Dendritic cell treated with granulocyte-macrophage colony-stimulating factor and Interleukin-4, amounts not matched to agents 40 ng/mL and 50 ng/mL, for 4 days (primary cell): ENCODE results near the gene KNDC1.

Experiments
- H3K27ac Mint-ChIP-seq: one replicate; pipeline ENCODE4 v1.8.0; 2022; ENCODE audit warnings: mild to moderate bottlenecking, mixed read lengths
- H3K27me3 Mint-ChIP-seq: one replicate; pipeline ENCODE4 v1.8.0; 2022; ENCODE audit warnings: mild to moderate bottlenecking, mixed read lengths
- H3K36me3 Mint-ChIP-seq: one replicate; pipeline ENCODE4 v1.8.0; 2022; ENCODE audit warnings: low read depth, mixed read lengths
- H3K4me1 Mint-ChIP-seq: one replicate; pipeline ENCODE4 v1.8.0; 2022; ENCODE audit warnings: low read depth, mixed read lengths
- H3K4me3 Mint-ChIP-seq: one replicate; pipeline ENCODE4 v1.8.0; 2022; ENCODE audit warnings: mild to moderate bottlenecking, moderate library complexity, mixed read lengths
- H3K9me3 Mint-ChIP-seq: one replicate; pipeline ENCODE4 v1.8.0; 2022; ENCODE audit warnings: mixed read lengths
- intact Hi-C: fragments of 100-400 bp; cut with micrococcal nuclease; formaldehyde crosslinking; loops from one replicate; pipeline ENCODE4 v1.15.0; 2022

KNDC1 gene

GRCh38 chr10:133187906-133188681 is 28.1 kb downstream of the KNDC1 start:
- Mint-ChIP-seq H3K4me1 (no peaks in the 10 kb centered on the region), H3K36me3 (no peaks in the 10 kb centered on the region), H3K27ac (no peak overlapping the region), H3K27me3 (peaks cover 16% of the 10 kb centered on the region), H3K9me3 (no peaks in the 10 kb centered on the region), H3K4me3 (no peak overlapping the region)
- intact Hi-C loops = no loop called here

GRCh38 chr10:133189256-133189655 is 29.2 kb downstream of the KNDC1 start:
- intact Hi-C loops = no loop called here
- no peaks in the 10 kb centered on the region for H3K4me1 Mint-ChIP-seq
- H3K27me3 Mint-ChIP-seq = peaks cover 21% of the 10 kb centered on the region
- no peak overlapping the region for H3K27ac Mint-ChIP-seq
- no peaks in the 10 kb centered on the region for H3K36me3 Mint-ChIP-seq
- no peaks in the 10 kb centered on the region for H3K9me3 Mint-ChIP-seq
- H3K4me3 Mint-ChIP-seq = no peak overlapping the region

GRCh38 chr10:133189726-133190125 is 29.7 kb downstream of the KNDC1 start:
- intact Hi-C loops = no loop called here
- Mint-ChIP-seq H3K9me3 (no peaks in the 10 kb centered on the region), H3K27me3 (peaks cover 24% of the 10 kb centered on the region), H3K4me1 (no peaks in the 10 kb centered on the region), H3K4me3 (no peak overlapping the region), H3K36me3 (no peaks in the 10 kb centered on the region), H3K27ac (no peak overlapping the region)

- intact Hi-C loops = no loop called here
- Mint-ChIP-seq H3K4me3 (no peak overlapping the region), H3K36me3 (no peaks in the 10 kb centered on the region), H3K9me3 (no peaks in the 10 kb centered on the region), H3K27ac (no peak overlapping the region), H3K4me1 (no peaks in the 10 kb centered on the region), H3K27me3 (peaks cover 29% of the 10 kb centered on the region)
These were observed 30.2 kb downstream of the KNDC1 start for GRCh38 chr10:133190225-133190624.

- Mint-ChIP-seq H3K27me3 (peaks cover 33% of the 10 kb centered on the region), H3K4me1 (no peaks in the 10 kb centered on the region), H3K36me3 (no peaks in the 10 kb centered on the region), H3K4me3 (no peak overlapping the region), H3K27ac (no peak overlapping the region), H3K9me3 (no peaks in the 10 kb centered on the region)
- intact Hi-C loops = no loop called here
These were observed 31.6 kb downstream of the KNDC1 start for GRCh38 chr10:133191651-133192050.

GRCh38 chr10:133194151-133194550 is 34.1 kb downstream of the KNDC1 start:
- Mint-ChIP-seq H3K4me1 (no peaks in the 10 kb centered on the region), H3K27ac (no peak overlapping the region), H3K27me3 (peaks cover 35% of the 10 kb centered on the region), H3K4me3 (no peak overlapping the region), H3K9me3 (no peaks in the 10 kb centered on the region), H3K36me3 (no peaks in the 10 kb centered on the region)
- intact Hi-C loops = no loop called here

GRCh38 chr10:133195096-133195495 is 35.1 kb downstream of the KNDC1 start:
- no peaks in the 10 kb centered on the region for H3K36me3 Mint-ChIP-seq
- H3K27ac Mint-ChIP-seq = no peak overlapping the region
- H3K4me1 Mint-ChIP-seq = no peaks in the 10 kb centered on the region
- H3K9me3 Mint-ChIP-seq = no peaks in the 10 kb centered on the region
- peaks cover 33% of the 10 kb centered on the region for H3K27me3 Mint-ChIP-seq
- H3K4me3 Mint-ChIP-seq = no peak overlapping the region
- intact Hi-C loops = no loop called here

- intact Hi-C loops = no loop called here
These were observed 35.6 kb downstream of the KNDC1 start for GRCh38 chr10:133195611-133196010.

GRCh38 chr10:133196221-133196915 is 36.3 kb downstream of the KNDC1 start:
- intact Hi-C loops = no loop called here
- H3K27me3 Mint-ChIP-seq = peaks cover 30% of the 10 kb centered on the region
- H3K36me3 Mint-ChIP-seq = no peaks in the 10 kb centered on the region
- H3K27ac Mint-ChIP-seq = no peak overlapping the region
- no peaks in the 10 kb centered on the region for H3K4me1 Mint-ChIP-seq
- H3K9me3 Mint-ChIP-seq = no peaks in the 10 kb centered on the region
- no peak overlapping the region for H3K4me3 Mint-ChIP-seq

More at GRCh38 chr10:133195611-133196010, 35.6 kb downstream of the KNDC1 start:
- Mint-ChIP-seq H3K4me1 (no peaks in the 10 kb centered on the region), H3K27me3 (peaks cover 30% of the 10 kb centered on the region), H3K4me3 (no peak overlapping the region), H3K27ac (no peak overlapping the region), H3K9me3 (no peaks in the 10 kb centered on the region), H3K36me3 (no peaks in the 10 kb centered on the region)

GRCh38 chr10:133196936-133197758 is 37.1 kb downstream of the KNDC1 start:
- H3K4me3 Mint-ChIP-seq = no peak overlapping the region
- H3K4me1 Mint-ChIP-seq = no peaks in the 10 kb centered on the region
- no peak overlapping the region for H3K27ac Mint-ChIP-seq
- peaks cover 25% of the 10 kb centered on the region for H3K27me3 Mint-ChIP-seq
- H3K36me3 Mint-ChIP-seq = no peaks in the 10 kb centered on the region
- intact Hi-C loops = no loop called here
- no peaks in the 10 kb centered on the region for H3K9me3 Mint-ChIP-seq

GRCh38 chr10:133197786-133198185 is 37.8 kb downstream of the KNDC1 start:
- Mint-ChIP-seq H3K4me1 (no peaks in the 10 kb centered on the region), H3K9me3 (no peaks in the 10 kb centered on the region), H3K27me3 (peaks cover 20% of the 10 kb centered on the region), H3K27ac (no peak overlapping the region), H3K4me3 (no peak overlapping the region), H3K36me3 (no peaks in the 10 kb centered on the region)
- intact Hi-C loops = no loop called here

GRCh38 chr10:133198206-133198605 is 38.2 kb downstream of the KNDC1 start:
- Mint-ChIP-seq H3K4me1 (no peaks in the 10 kb centered on the region), H3K36me3 (no peaks in the 10 kb centered on the region), H3K27me3 (peaks cover 18% of the 10 kb centered on the region), H3K9me3 (no peaks in the 10 kb centered on the region), H3K27ac (no peak overlapping the region), H3K4me3 (no peak overlapping the region)
- intact Hi-C loops = no loop called here

- H3K4me1 Mint-ChIP-seq = no peaks in the 10 kb centered on the region
These were observed 38.8 kb downstream of the KNDC1 start for GRCh38 chr10:133198621-133199487.

More at GRCh38 chr10:133198621-133199487, 38.8 kb downstream of the KNDC1 start:
- Mint-ChIP-seq H3K36me3 (no peaks in the 10 kb centered on the region), H3K27me3 (peaks cover 16% of the 10 kb centered on the region), H3K27ac (no peak overlapping the region), H3K9me3 (no peaks in the 10 kb centered on the region), H3K4me3 (no peak overlapping the region)
- intact Hi-C loops = no loop called here
